ENCODE results near the gene JAK1. TPM values are rescaled to one million over a fixed set of nuclear protein-coding genes. Genes with fewer than 3 reads are reported as not detected.

JAK1 gene
- total RNA-seq, 1 experiment from 2014 or later: 138 TPM

GRCh38 chr1:64861611-64862010 is 104.7 kb downstream of the JAK1 start:
- TF ChIP-seq SIN3A (IDR thresholded peaks at IDR 0.05; ENCODE audit: borderline replicate concordance, insufficient read depth, low read depth, low read length) (no peak), TCF7L2 (IDR thresholded peaks at IDR 0.05; ENCODE audit: low read depth, low read length) (no peak), POLR2AphosphoS5 (IDR thresholded peaks at IDR 0.05; ENCODE audit: low read depth, low read length) (no peak)
- TF ChIP-seq, protein P1, sequence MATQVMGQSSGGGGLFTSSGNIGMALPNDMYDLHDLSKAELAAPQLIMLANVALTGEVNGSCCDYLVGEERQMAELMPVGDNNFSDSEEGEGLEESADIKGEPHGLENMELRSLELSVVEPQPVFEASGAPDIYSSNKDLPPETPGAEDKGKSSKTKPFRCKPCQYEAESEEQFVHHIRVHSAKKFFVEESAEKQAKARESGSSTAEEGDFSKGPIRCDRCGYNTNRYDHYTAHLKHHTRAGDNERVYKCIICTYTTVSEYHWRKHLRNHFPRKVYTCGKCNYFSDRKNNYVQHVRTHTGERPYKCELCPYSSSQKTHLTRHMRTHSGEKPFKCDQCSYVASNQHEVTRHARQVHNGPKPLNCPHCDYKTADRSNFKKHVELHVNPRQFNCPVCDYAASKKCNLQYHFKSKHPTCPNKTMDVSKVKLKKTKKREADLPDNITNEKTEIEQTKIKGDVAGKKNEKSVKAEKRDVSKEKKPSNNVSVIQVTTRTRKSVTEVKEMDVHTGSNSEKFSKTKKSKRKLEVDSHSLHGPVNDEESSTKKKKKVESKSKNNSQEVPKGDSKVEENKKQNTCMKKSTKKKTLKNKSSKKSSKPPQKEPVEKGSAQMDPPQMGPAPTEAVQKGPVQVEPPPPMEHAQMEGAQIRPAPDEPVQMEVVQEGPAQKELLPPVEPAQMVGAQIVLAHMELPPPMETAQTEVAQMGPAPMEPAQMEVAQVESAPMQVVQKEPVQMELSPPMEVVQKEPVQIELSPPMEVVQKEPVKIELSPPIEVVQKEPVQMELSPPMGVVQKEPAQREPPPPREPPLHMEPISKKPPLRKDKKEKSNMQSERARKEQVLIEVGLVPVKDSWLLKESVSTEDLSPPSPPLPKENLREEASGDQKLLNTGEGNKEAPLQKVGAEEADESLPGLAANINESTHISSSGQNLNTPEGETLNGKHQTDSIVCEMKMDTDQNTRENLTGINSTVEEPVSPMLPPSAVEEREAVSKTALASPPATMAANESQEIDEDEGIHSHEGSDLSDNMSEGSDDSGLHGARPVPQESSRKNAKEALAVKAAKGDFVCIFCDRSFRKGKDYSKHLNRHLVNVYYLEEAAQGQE (IDR thresholded peaks at IDR 0.05; ENCODE audit: insufficient read depth in 1 of 2, low read depth in 2 of 2, low read length in 1 of 2): no peak
- TF ChIP-seq, protein P2, sequence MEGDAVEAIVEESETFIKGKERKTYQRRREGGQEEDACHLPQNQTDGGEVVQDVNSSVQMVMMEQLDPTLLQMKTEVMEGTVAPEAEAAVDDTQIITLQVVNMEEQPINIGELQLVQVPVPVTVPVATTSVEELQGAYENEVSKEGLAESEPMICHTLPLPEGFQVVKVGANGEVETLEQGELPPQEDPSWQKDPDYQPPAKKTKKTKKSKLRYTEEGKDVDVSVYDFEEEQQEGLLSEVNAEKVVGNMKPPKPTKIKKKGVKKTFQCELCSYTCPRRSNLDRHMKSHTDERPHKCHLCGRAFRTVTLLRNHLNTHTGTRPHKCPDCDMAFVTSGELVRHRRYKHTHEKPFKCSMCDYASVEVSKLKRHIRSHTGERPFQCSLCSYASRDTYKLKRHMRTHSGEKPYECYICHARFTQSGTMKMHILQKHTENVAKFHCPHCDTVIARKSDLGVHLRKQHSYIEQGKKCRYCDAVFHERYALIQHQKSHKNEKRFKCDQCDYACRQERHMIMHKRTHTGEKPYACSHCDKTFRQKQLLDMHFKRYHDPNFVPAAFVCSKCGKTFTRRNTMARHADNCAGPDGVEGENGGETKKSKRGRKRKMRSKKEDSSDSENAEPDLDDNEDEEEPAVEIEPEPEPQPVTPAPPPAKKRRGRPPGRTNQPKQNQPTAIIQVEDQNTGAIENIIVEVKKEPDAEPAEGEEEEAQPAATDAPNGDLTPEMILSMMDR (IDR thresholded peaks at IDR 0.05): no peak; the same call in 1 of the 2 replicates
- H3K36me3 ChIP-seq (ENCODE audit: control insufficient read depth, insufficient read depth, low read length): peaks cover 7% of the 10 kb centered on the region
- CTCF ChIA-PET: interaction anchor here (0.7 kb wide), 1 partner anchor 28 kb away, joined by 4 read pairs; no protein-coding TSS in a partner anchor
- no peak overlapping the region for H3K27ac ChIP-seq (ENCODE audit: low read length)
- POLR2A ChIA-PET: interaction anchor here (0.6 kb wide), 1 partner anchor 141 kb away, joined by 5 read pairs; no protein-coding TSS in a partner anchor
- intact Hi-C loops (cut with micrococcal nuclease; ENCODE audit: unreplicated experiment): no loop called here
- H3K27me3 ChIP-seq (ENCODE audit: control insufficient read depth, insufficient read depth, low read length): no peaks in the 10 kb centered on the region
- BruUV-seq (replicated peaks): no TSS peak
- no peak overlapping the region for H3K4me3 ChIP-seq (ENCODE audit: low read depth in 2 of 2, low read length in 2 of 2)
- DNase-seq (ENCODE audit: low read depth, low spot score): peak; percentile 12
- H3K4me1 ChIP-seq (ENCODE audit: control insufficient read depth, insufficient read depth, low read length): peaks cover 3% of the 10 kb centered on the region; the same call in 1 of the 2 replicates
- in situ Hi-C loops (cut with HindIII; ENCODE audit: low pct_unique_long_range_greater_than_20kb, low sequenced_read_pairs): no loop called here
- no peaks in the 10 kb centered on the region for H3K9me3 ChIP-seq (ENCODE audit: control insufficient read depth, insufficient read depth, low read depth, low read length)
- ATAC-seq: peak; percentile 86

GRCh38 chr1:64857347-64857746 is 109.0 kb downstream of the JAK1 start:
- Histone ChIP-seq H3K27me3 (ENCODE audit: control insufficient read depth, insufficient read depth, low read length) (no peaks in the 10 kb centered on the region), H3K27ac (ENCODE audit: low read length) (no peak overlapping the region), H3K4me1 (ENCODE audit: control insufficient read depth, insufficient read depth, low read length) (peaks cover 3% of the 10 kb centered on the region; the same call in 1 of the 2 replicates), H3K4me3 (ENCODE audit: low read depth in 2 of 2, low read length in 2 of 2) (no peak overlapping the region), H3K9me3 (ENCODE audit: control insufficient read depth, insufficient read depth, low read depth, low read length) (no peaks in the 10 kb centered on the region), H3K36me3 (ENCODE audit: control insufficient read depth, insufficient read depth, low read length) (peaks cover 3% of the 10 kb centered on the region; the same call in 1 of the 2 replicates)
- TF ChIP-seq, protein P2 (IDR thresholded peaks at IDR 0.05): no peak
- TF ChIP-seq SIN3A (IDR thresholded peaks at IDR 0.05; ENCODE audit: borderline replicate concordance, insufficient read depth, low read depth, low read length) (no peak), POLR2AphosphoS5 (IDR thresholded peaks at IDR 0.05; ENCODE audit: low read depth, low read length) (no peak), TCF7L2 (IDR thresholded peaks at IDR 0.05; ENCODE audit: low read depth, low read length) (no peak)
- TF ChIP-seq, protein P1 (IDR thresholded peaks at IDR 0.05; ENCODE audit: insufficient read depth in 1 of 2, low read depth in 2 of 2, low read length in 1 of 2): no peak
- POLR2A ChIA-PET: no interaction called here
- no peak for ATAC-seq
- in situ Hi-C loops (cut with HindIII; ENCODE audit: low pct_unique_long_range_greater_than_20kb, low sequenced_read_pairs) (no loop called here), intact Hi-C loops (cut with micrococcal nuclease; ENCODE audit: unreplicated experiment) (no loop called here)
- CTCF ChIA-PET: no interaction called here
- DNase-seq (ENCODE audit: low read depth, low spot score): no peak
- no TSS peak for BruUV-seq (replicated peaks)

Data from Panc1 (cell line).